A549 (cell line): Measurements from ENCODE around the gene GALNT7. TPM values are rescaled to one million over a fixed set of nuclear protein-coding genes. Genes with fewer than 3 reads are reported as not detected.

Experiments
- ATAC-seq, 2 experiments: fragments of 200-7000 bp in 1 of 2; fragments of >200 bp in 1 of 2; cut with Nextera tagmentation in 1 of 2; cut with Tn5 transposase in 1 of 2; 3 replicates each; pipeline versions ENCODE4 v1.8.0 to v1.9.1; 2018 to 2020; ENCODE audit warnings: mild to moderate bottlenecking in 1 of 2, moderate library complexity in 1 of 2
- CTCF ChIA-PET: fragments of 300-600 bp; sonication (Branson Sonifier 250); formaldehyde crosslinking; extraction: SDS; loops from one replicate; lab custom pipeline; 2021; ENCODE audit warnings: antibody characterized with exemption, inconsistent platforms; lab: Yijun Ruan, JAX
- POLR2A ChIA-PET: fragments of 350-600 bp; formaldehyde crosslinking; extraction: SDS; loops from one replicate; lab custom pipeline; 2021; ENCODE audit warnings: antibody characterized with exemption, inconsistent platforms; lab: Yijun Ruan, JAX
- DNase-seq, 2 experiments: peaks; one replicate each; pipeline versions ENCODE4 v3.0.0 to v3.0.0-alpha.2; 2011 to 2016; ENCODE audit warnings: low read depth in 1 of 2, low spot score in 1 of 2
- FAIRE-seq: peaks from 2 replicates; lab custom pipeline; 2011; peaks lifted over from hg19 to GRCh38; lab: Jason Lieb, UNC
- H3K27ac ChIP-seq, 2 experiments: fragments of >200 bp; sonication (Bioruptor Twin); formaldehyde crosslinking; 3 replicates each; pipeline ENCODE4 v1.5.1; 2016 to 2017
- H3K4me1 ChIP-seq: fragments of >200 bp; sonication (Bioruptor Twin); formaldehyde crosslinking; 3 replicates; pipeline ENCODE4 v1.6.1; 2016
- H3K4me2 ChIP-seq: fragments of >200 bp; sonication (Bioruptor Twin); formaldehyde crosslinking; 3 replicates; pipeline ENCODE4 v1.6.1; 2016
- H3K4me3 ChIP-seq: fragments of >200 bp; sonication (Bioruptor Twin); formaldehyde crosslinking; 3 replicates; pipeline ENCODE4 v1.5.1; 2016
- H3K9me3 ChIP-seq: fragments of >200 bp; sonication (Bioruptor Twin); formaldehyde crosslinking; 3 replicates; pipeline ENCODE4 v1.6.1; 2016
- ATOH8 ChIP-seq: fragments of 250-450 bp; sonication (Bioruptor Pico); IDR thresholded peaks from 2 replicates; pipeline ENCODE4 v1.5.0; 2020; ENCODE audit warnings: low read depth, mild to moderate bottlenecking, moderate library complexity
- BCL3 ChIP-seq: fragments of >200 bp; sonication (Bioruptor Twin); formaldehyde crosslinking; IDR thresholded peaks from 3 replicates; pipeline ENCODE4 v1.6.1; 2016
- BHLHE40 ChIP-seq: IDR thresholded peaks from 2 replicates; pipeline ENCODE4 v1.6.1; 2012; ENCODE audit warnings: low read depth, low read length, inconsistent platforms
- CHD2 ChIP-seq: fragments of 150-350 bp; IDR thresholded peaks from 2 replicates; pipeline ENCODE4 v1.6.1; 2014; ENCODE audit warnings: low read length; ENCODE audit not compliant: partially characterized antibody
- CHD4 ChIP-seq: fragments of 200-600 bp; sonication (generic); IDR thresholded peaks from 2 replicates; pipeline ENCODE4 v1.6.1; 2016; ENCODE audit warnings: antibody characterized with exemption, mild to moderate bottlenecking, borderline replicate concordance
- EHF ChIP-seq: fragments of 250-450 bp; sonication (Bioruptor Pico); IDR thresholded peaks from 2 replicates; pipeline ENCODE4 v1.5.0; 2020; ENCODE audit warnings: mild to moderate bottlenecking
- EP300 ChIP-seq, 2 experiments: fragments of >200 bp; sonication (Bioruptor Twin); formaldehyde crosslinking; IDR thresholded peaks; 2 replicates in 1 of 2; 3 replicates in 1 of 2; pipeline ENCODE4 v1.6.1; 2016 to 2017
- FOXS1 ChIP-seq: fragments of 250-450 bp; sonication (Bioruptor Pico); IDR thresholded peaks from 2 replicates; pipeline ENCODE4 v1.5.0; 2020; ENCODE audit warnings: mild to moderate bottlenecking, moderate library complexity
- HES2 ChIP-seq: fragments of >200 bp; sonication (Bioruptor Twin); formaldehyde crosslinking; IDR thresholded peaks from 2 replicates; pipeline ENCODE4 v1.6.1; 2016
- HEYL ChIP-seq: fragments of 250-450 bp; sonication (Bioruptor Pico); IDR thresholded peaks from 2 replicates; pipeline ENCODE4 v1.8.0; 2021; ENCODE audit warnings: mild to moderate bottlenecking, moderate library complexity
- HMGXB4 ChIP-seq: fragments of 250-450 bp; sonication (Bioruptor Pico); IDR thresholded peaks from 2 replicates; pipeline ENCODE4 v1.5.0; 2021; ENCODE audit warnings: mild to moderate bottlenecking, moderate library complexity, borderline replicate concordance
- HOXA7 ChIP-seq: fragments of 250-450 bp; sonication (Bioruptor Pico); IDR thresholded peaks from 2 replicates; pipeline ENCODE4 v1.5.0; 2020; ENCODE audit warnings: mild to moderate bottlenecking, moderate library complexity
- HOXB13 ChIP-seq: fragments of 250-450 bp; sonication (Bioruptor Pico); IDR thresholded peaks from 2 replicates; pipeline ENCODE4 v1.5.0; 2020; ENCODE audit warnings: low read depth, mild to moderate bottlenecking, moderate library complexity
- MAX ChIP-seq: IDR thresholded peaks from 2 replicates; pipeline ENCODE4 v1.6.1; 2012
- PHF8 ChIP-seq: fragments of 200-600 bp; sonication (generic); IDR thresholded peaks from 2 replicates; pipeline ENCODE4 v1.6.1; 2016; ENCODE audit warnings: low read depth, mild to moderate bottlenecking, antibody characterized with exemption, moderate library complexity, borderline replicate concordance
- RARB ChIP-seq: fragments of 250-450 bp; sonication (Bioruptor Pico); IDR thresholded peaks from 2 replicates; pipeline ENCODE4 v1.8.0; 2021; ENCODE audit warnings: mild to moderate bottlenecking, moderate library complexity
- RCOR1 ChIP-seq: fragments of 150-350 bp; IDR thresholded peaks from 2 replicates; pipeline ENCODE4 v1.6.1; 2014; ENCODE audit warnings: antibody characterized with exemption, low read length, low read depth
- REST ChIP-seq: fragments of 200-600 bp; sonication (generic); IDR thresholded peaks from 2 replicates; pipeline ENCODE4 v1.6.1; 2016; ENCODE audit warnings: antibody characterized with exemption, mild to moderate bottlenecking, moderate library complexity
- SREBF2 ChIP-seq: fragments of 450-650 bp; IDR thresholded peaks from 2 replicates; pipeline ENCODE4 v1.6.1; 2014; ENCODE audit warnings: mild to moderate bottlenecking, moderate library complexity
- TFCP2L1 ChIP-seq: fragments of 250-450 bp; sonication (Bioruptor Pico); IDR thresholded peaks from 2 replicates; pipeline ENCODE4 v1.5.0; 2021; ENCODE audit warnings: mild to moderate bottlenecking
- WGBS: methylation state at CpG from one replicate; pipeline ENCODE4 v1.1.6; 2017; ENCODE audit errors: missing lambda C conversion rate; 5-methylcytosine and 5-hydroxymethylcytosine counted together
- polyA plus RNA-seq, 4 experiments: library from polyadenylated mRNA; depleted of rRNA in 3 of 4; stranded (reverse); fragments of >200 nt; fragmentation: RNase III in 1 of 4; extraction: RNeasy Plus Mini Kit Qiagen cat#74134 plus additional on column Dnase treatment in 1 of 4; gene quantifications; 2 replicates in 3 of 4; 3 replicates in 1 of 4; pipeline ENCODE4 v1.2.3, GENCODE V29; 2011 to 2017

Gene GALNT7
- polyA plus RNA-seq, 2 of the 4 experiments (the other 2 are of a cell fraction): 28.8 to 63.6 TPM

- no peak for DNase-seq
- TF ChIP-seq EHF (no peak), HOXB13 (CRISPR knock-in tag) (no peak), EP300 (IDR thresholded peaks at IDR 0.05) (no peak), CHD4 (no peak), PHF8 (no peak)
- TF ChIP-seq, all 56 proteins: peak for 0
- no peak overlapping the region for H3K4me3 ChIP-seq
- ChIA-PET POLR2A (no interaction called here), CTCF (interaction anchor here (0.7 to 1.2 kb wide), 2 partner anchors 28 to 827 kb away, joined by 3 read pairs; no protein-coding TSS in a partner anchor)
- no peaks in the 10 kb centered on the region for H3K4me1 ChIP-seq
- H3K4me2 ChIP-seq: no peak overlapping the region
- no peak overlapping the region for H3K27ac ChIP-seq
- H3K9me3 ChIP-seq: no peaks in the 10 kb centered on the region
- FAIRE-seq: no peak
- ATAC-seq: no peak
These were observed 105.3 kb downstream of the GALNT7 start for GRCh38 chr4:173273941-173274340.

GRCh38 chr4:173274744-173275143 lies 106.1 kb downstream of the GALNT7 start:
- POLR2A ChIA-PET: no interaction called here
- no peaks in the 10 kb centered on the region for H3K9me3 ChIP-seq

GRCh38 chr4:173275150-173275549 lies 106.5 kb downstream of the GALNT7 start:
- TF ChIP-seq HOXA7 (CRISPR knock-in tag) (no peak), HEYL (CRISPR knock-in tag) (no peak), FOXS1 (CRISPR knock-in tag) (no peak), REST (no peak), MAX (no peak), SREBF2 (no peak), CHD2 (no peak), RARB (CRISPR knock-in tag) (no peak), TFCP2L1 (no peak), BCL3 (no peak)
- H3K4me3 ChIP-seq: no peak overlapping the region
- 94% methylated on average over 7 of the region's 7 CpGs for WGBS
- H3K27ac ChIP-seq: no peak overlapping the region
- no peak for FAIRE-seq
- H3K4me2 ChIP-seq: no peak overlapping the region
- no peaks in the 10 kb centered on the region for H3K9me3 ChIP-seq
- ChIA-PET POLR2A (no interaction called here), CTCF (no interaction called here)
- no peak for ATAC-seq
- DNase-seq: no peak
- H3K4me1 ChIP-seq: no peaks in the 10 kb centered on the region

More at GRCh38 chr4:173274744-173275143, 106.1 kb downstream of the GALNT7 start:
- H3K4me2 ChIP-seq: no peak overlapping the region
- TF ChIP-seq ATOH8 (CRISPR knock-in tag) (no peak), HES2 (no peak), HMGXB4 (CRISPR knock-in tag) (no peak), RCOR1 (no peak), TFCP2L1 (no peak), BHLHE40 (no peak), FOXS1 (CRISPR knock-in tag) (no peak)
- TF ChIP-seq, all 56 proteins: peak for 0
- DNase-seq (no peak), ATAC-seq (no peak), FAIRE-seq (no peak)
- H3K27ac ChIP-seq: no peak overlapping the region
- WGBS: 95% methylated on average over 4 of the region's 4 CpGs
- no peaks in the 10 kb centered on the region for H3K4me1 ChIP-seq
- CTCF ChIA-PET: interaction anchor here (1.2 kb wide), 1 partner anchor 27 kb away, joined by 3 read pairs; no protein-coding TSS in a partner anchor
- H3K4me3 ChIP-seq: no peak overlapping the region
